ENCODE results near the gene WIPF1.

GRCh38 chr2:174621323-174621722 lies 23.7 kb upstream of the WIPF1 start:
- TF ChIP-seq CTCF (IDR thresholded peaks at IDR 0.05) (no peak), POLR2A (IDR thresholded peaks at IDR 0.05) (no peak)
